Midbrain (tissue), 1 donor: ENCODE data around the gene PTGR1.
"Not testable (repeated sequence)": the region's sequence is repeated elsewhere in the genome, so short reads cannot be mapped to it uniquely, and the experiment has no call there.

Experiments used
- DNase-seq: peaks from one replicate; lab custom pipeline; 2025; lab: John Stamatoyannopoulos, UW

PTGR1 gene

GRCh38 chr9:111599092-111599954 is at the start of gene PTGR1:
Gene PTGR1, minus strand, starts transcription at chr9:111599647. Its CDS starts 2,225 bp downstream, at chr9:111597422.
- peak; percentile 37 for DNase-seq

- no peak for DNase-seq
These were observed 49.6 kb upstream of the PTGR1 start for GRCh38 chr9:111649016-111649415.

- no peak for DNase-seq
These were observed 48.6 kb upstream of the PTGR1 start for GRCh38 chr9:111648066-111648465.

GRCh38 chr9:111646417-111646816 is 47.0 kb upstream of the PTGR1 start:
- DNase-seq = no peak

GRCh38 chr9:111645806-111646205 is 46.4 kb upstream of the PTGR1 start:
- no peak for DNase-seq

GRCh38 chr9:111644195-111644772 is 44.8 kb upstream of the PTGR1 start:
- DNase-seq = no peak

- no peak for DNase-seq
These were observed 38.0 kb upstream of the PTGR1 start for GRCh38 chr9:111637421-111637950.

GRCh38 chr9:111634860-111635259 is 35.4 kb upstream of the PTGR1 start:
- no peak for DNase-seq

GRCh38 chr9:111633389-111633736 is 33.9 kb upstream of the PTGR1 start:
- no peak for DNase-seq

GRCh38 chr9:111632695-111633388 is 33.4 kb upstream of the PTGR1 start:
- DNase-seq = no peak

- DNase-seq = no peak
These were observed 32.6 kb upstream of the PTGR1 start for GRCh38 chr9:111632060-111632459.

GRCh38 chr9:111631214-111631971 is 31.9 kb upstream of the PTGR1 start, which contains the start of gene DNAJC25:
Gene DNAJC25, plus strand, starts transcription at chr9:111631334. Its CDS starts 74 bp downstream, at chr9:111631408.
- DNase-seq = peak; percentile 98

GRCh38 chr9:111630964-111631213 is 31.4 kb upstream of the PTGR1 start:
- DNase-seq = no peak

GRCh38 chr9:111630182-111630963 is 30.9 kb upstream of the PTGR1 start:
- DNase-seq = no peak

- no peak for DNase-seq
These were observed 29.0 kb upstream of the PTGR1 start for GRCh38 chr9:111628411-111628810.

GRCh38 chr9:111627260-111627963 is 28.0 kb upstream of the PTGR1 start:
- DNase-seq = no peak

- DNase-seq = no peak
These were observed 23.2 kb upstream of the PTGR1 start for GRCh38 chr9:111622626-111623025.

GRCh38 chr9:111621895-111622480 is 22.5 kb upstream of the PTGR1 start:
- peak; percentile 21 for DNase-seq

GRCh38 chr9:111617349-111617748 is 17.9 kb upstream of the PTGR1 start:
- DNase-seq = not testable (repeated sequence)

GRCh38 chr9:111615928-111616327 is 16.5 kb upstream of the PTGR1 start:
- DNase-seq = no peak
